HG03103 (cell line): ENCODE data around the gene PKNOX1.
"Not testable (repeated sequence)": the region's sequence is repeated elsewhere in the genome, so short reads cannot be mapped to it uniquely, and the experiment has no call there.

ENCODE experiments used
- ATAC-seq: cut with Tn5 transposase; IDR thresholded peaks from one replicate; pipeline ENCODE4 v1.9.1; 2021; ENCODE audit warnings: low read depth; ENCODE audit not compliant: unreplicated experiment

Gene PKNOX1

DNA sequence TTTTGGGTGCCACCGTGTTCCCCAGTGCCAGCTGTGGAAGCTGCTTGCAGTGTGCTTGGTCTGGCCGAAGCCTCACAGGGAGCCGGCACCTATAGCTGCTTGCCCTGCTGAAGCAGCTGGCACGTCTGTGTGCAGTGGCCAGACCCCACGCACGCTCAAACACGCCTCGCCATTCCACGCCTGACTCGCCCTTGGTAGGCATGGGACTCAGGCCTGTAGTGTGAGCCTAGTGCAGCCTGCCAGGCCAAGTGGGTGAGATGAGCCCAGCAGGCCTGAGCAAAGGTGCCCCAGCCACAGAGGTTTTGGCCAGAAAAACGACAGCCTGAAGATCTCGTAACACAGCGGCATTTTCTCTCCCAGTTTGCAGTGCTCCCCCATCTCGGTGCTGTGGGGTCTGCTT, 68.9 kb downstream of the PKNOX1 start:
- not testable (repeated sequence) for ATAC-seq

- not testable (repeated sequence) for ATAC-seq
These were observed 70.2 kb downstream of the PKNOX1 start for GRCh38 chr21:43044547-43044946.

GRCh38 chr21:43045165-43045875, 71.0 kb downstream of the PKNOX1 start:
- not testable (repeated sequence) for ATAC-seq

DNA sequence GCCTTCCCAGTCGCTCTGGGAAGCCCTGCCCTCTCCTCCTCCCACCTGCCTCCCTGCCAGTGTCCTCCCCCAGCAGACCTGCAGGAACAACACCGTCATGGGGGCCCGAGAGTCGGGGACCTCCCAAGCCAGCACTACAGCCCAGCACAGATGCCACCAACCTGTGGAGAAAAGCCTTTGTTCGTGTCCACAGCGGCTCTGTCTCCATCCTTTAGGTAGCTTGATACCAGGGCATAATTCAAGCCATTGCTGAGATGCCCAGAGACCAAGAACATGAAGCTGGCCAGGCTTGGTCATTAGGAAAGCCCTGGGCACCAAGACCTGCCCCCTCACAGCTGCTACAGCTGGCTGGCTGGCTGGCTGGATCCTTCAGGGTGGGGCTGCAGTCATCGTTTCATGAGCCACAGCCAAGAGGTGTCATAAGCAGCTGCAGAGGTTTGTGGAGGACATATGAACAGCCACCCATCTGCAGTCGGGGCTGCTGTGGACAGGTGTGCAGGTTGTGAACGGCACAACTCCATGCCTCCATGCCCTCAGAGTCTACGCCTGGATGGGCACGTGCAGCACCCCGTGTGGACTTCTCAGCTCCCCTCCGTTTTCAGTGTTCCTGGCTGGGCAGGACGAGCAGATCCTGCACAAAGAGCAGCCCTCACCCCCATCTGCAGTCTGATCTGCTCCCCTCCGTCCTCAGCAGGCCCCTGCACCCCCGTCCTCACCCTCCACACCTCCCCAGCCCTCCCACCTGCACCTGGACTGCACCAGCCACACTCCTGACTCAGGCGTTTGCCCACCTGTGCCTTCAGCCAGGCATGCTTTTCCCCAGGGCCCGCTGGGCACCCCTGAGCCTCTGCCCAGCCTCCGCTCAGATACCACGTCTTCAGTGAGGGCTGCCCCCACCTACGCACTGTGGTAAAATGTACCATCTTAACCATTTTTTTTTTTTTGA, 71.8 kb downstream of the PKNOX1 start:
- not testable (repeated sequence) for ATAC-seq

- not testable (repeated sequence) for ATAC-seq
These were observed 78.8 kb downstream of the PKNOX1 start for GRCh38 chr21:43053112-43053511.

DNA sequence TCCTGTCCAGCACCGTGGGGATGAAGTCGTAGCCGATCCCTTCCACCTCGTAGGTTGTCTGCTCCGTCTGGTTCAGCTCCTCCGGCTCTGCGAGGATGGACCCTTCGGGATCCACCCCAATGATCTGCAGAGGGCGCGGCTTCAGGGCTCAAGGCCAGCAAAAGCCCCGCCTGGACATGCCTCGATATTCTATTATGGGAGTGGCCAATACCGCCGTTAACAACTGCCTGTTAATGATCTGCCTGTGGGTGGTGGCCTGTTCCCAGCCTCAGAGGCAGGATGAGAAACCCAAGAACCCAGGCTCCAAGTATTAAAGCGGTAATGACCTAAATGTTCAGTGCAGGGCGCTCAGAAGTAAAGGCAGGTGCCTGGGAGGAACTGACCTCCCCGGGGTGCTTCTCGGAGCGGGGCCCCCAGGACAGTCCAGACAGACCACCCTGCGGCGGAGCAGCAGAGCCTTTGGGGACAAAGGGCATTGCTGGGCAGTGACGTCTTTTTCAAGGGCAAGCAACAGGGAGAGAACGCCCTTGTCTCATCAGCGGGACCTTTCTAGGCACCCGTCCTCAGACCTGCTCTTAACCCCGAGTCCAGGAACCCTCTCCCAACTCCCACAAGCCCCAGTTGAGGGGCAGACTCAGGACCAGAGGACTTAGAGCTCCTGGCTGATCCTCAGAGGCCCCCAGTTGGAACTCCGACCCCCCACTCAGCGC, 88.7 kb downstream of the PKNOX1 start:
- not testable (repeated sequence) for ATAC-seq

- ATAC-seq, result not testable (repeated sequence)
These were observed 90.0 kb downstream of the PKNOX1 start for GRCh38 chr21:43064265-43064917.

DNA sequence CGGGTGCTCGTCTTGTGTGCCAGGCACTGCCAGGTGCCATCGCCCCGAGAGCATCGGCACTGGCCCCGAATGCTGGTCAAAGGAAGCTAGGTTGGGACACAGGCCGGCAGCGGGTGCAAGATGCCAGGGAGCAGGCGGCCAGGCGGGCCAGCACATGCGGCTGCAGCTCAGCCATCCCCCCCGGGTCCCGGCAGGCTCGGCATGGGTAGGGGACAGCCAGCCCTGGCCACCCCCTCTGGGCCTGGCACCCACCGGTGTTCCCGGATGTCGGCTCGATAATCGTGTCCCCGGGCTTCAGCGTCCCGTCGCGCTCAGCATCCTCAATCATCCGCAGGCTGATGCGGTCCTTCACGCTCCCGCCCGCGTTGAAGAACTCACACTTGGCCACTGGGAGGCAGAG, 91.6 kb downstream of the PKNOX1 start:
- ATAC-seq, result not testable (repeated sequence)

DNA sequence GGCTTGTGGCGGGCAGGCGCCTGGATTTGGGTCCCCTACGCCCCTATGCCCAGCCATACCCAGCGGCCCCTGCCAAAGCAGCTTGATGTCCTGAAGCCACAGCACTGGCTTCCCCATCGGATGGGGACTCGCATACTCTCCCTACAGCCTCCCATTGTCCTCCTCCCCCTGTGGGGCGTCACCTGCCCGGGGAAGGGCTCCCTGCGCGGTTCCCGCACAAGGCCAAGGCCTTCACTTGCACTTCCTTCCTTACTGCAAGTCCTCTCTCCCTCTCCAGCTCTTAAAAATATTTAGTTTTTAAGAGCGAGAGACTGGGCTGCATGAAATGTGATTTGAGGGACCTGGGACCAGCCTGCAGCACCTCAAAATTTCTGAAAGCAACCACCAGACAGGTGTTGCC, 92.3 kb downstream of the PKNOX1 start:
- not testable (repeated sequence) for ATAC-seq

GRCh38 chr21:43068065-43068464, 93.7 kb downstream of the PKNOX1 start:
- not testable (repeated sequence) for ATAC-seq

DNA sequence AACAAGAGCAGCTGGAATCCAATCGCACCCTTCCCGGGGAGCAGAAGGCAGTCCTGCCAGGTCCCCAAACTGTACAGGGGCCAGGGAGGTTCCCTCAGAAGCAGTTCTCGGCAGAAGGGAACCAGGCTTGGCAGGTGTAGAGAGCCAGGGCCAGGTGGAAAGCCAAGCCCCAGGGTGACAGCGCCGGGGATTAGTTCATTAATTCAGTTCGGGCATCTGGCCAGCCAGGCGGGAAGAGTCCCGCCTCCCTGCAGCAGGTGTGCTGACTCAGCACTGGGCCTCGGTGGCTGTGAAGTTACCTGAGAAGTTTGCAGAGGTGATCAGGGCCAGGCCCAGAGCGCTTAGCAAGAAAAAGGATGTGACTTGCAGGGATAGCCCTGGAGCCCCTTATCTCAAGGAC, 95.3 kb downstream of the PKNOX1 start:
- ATAC-seq, result not testable (repeated sequence)

- not testable (repeated sequence) for ATAC-seq
These were observed 98.4 kb downstream of the PKNOX1 start for GRCh38 chr21:43072742-43073141.

GRCh38 chr21:43074401-43075169, 100.2 kb downstream of the PKNOX1 start:
- not testable (repeated sequence) for ATAC-seq

GRCh38 chr21:43075170-43076022, 101.0 kb downstream of the PKNOX1 start, which contains the start of gene CBS:
Gene CBS, minus strand, starts transcription at chr21:43075835. Its CDS starts 3,642 bp downstream, at chr21:43072193.
- not testable (repeated sequence) for ATAC-seq

DNA sequence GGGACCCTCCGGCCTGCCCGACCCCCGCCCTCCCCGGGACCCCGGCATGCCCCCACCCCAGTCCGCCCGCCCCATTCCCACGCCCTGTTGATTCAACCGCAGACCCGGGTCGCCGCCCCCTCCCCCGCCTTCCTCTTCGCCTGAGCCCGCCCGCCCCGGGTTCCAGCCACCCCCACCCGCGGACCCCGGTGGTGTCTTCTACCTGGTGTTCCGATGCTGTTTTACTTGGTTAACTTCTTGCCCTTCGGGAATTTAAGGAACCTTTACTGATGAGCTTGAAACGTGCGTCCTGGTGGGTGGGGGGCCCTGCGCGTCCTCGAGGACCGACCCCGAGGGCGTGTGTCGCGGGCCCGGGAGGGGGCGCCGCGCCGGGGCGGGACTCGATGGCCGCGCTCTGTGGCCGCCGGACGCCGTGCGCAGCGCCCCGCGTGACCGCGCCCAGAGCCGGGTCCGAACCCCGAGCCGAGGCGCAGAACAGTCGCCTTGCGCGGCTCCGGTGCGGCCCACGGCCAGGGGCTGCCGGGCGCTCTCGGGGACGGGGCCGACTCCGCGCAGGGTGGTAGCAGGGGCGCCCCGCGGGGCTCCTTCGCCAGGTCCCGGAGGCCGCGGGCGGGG, 101.8 kb downstream of the PKNOX1 start:
- not testable (repeated sequence) for ATAC-seq

- ATAC-seq, result not testable (repeated sequence)
These were observed 102.3 kb downstream of the PKNOX1 start for GRCh38 chr21:43076643-43077042.

GRCh38 chr21:43082587-43083300, 108.4 kb downstream of the PKNOX1 start:
- ATAC-seq, result not testable (repeated sequence)
